Colonic mucosa (tissue), 4 donors: ENCODE data around the gene ALG2. TPM values are rescaled to one million over a fixed set of nuclear protein-coding genes. Genes with fewer than 3 reads are reported as not detected.

Experiments
- DNase-seq: peaks from one replicate; pipeline ENCODE4 v3.0.0-alpha.2; 2020
- H3K27ac ChIP-seq: fragments of 200-600 bp; one replicate; pipeline ENCODE4 v1.8.0; 2021
- H3K27me3 ChIP-seq: fragments of 200-600 bp; one replicate; pipeline ENCODE4 v1.8.0; 2021
- H3K36me3 ChIP-seq: fragments of 200-600 bp; one replicate; pipeline ENCODE4 v1.8.0; 2021
- H3K4me1 ChIP-seq: fragments of 200-600 bp; one replicate; pipeline ENCODE4 v1.8.0; 2021; ENCODE audit warnings: mild to moderate bottlenecking
- H3K4me3 ChIP-seq: fragments of 200-600 bp; one replicate; pipeline ENCODE4 v1.8.0; 2021
- H3K9ac ChIP-seq, 2 donors: one replicate each; pipeline ENCODE4 v1.7.0; 2013; ENCODE audit warnings: control low read depth in 2 of 2, low read depth in 2 of 2, low read length in 2 of 2
- H3K9me3 ChIP-seq: fragments of 200-600 bp; one replicate; pipeline ENCODE4 v1.8.0; 2021
- intact Hi-C: fragments of 100-400 bp; cut with DNase I; formaldehyde crosslinking; loops from one replicate; pipeline ENCODE4 v1.14.1; 2022
- total RNA-seq, 2 donors: library from RNA; stranded (reverse); fragmentation: NEBNext Ultra II Directional in 1 of 2; extraction: Animal tissue kit (Norgen Biotek cat#: 25700) in 1 of 2; gene quantifications; one replicate each; pipeline ENCODE4 v1.2.1, GENCODE V29; 2021
- TF ChIP-seq, protein P1 (sequence below): fragments of 200-600 bp; IDR thresholded peaks from one replicate; pipeline ENCODE4 v1.8.0; 2022; ENCODE audit warnings: antibody characterized with exemption, mild to moderate bottlenecking
- donor health status: healthy.
- donor health status: DM: no; HTN: no; CAD: no.
- donor health status: DM: no; HTN: no; CAD: no.

Gene ALG2
- total RNA-seq, 2 donors from 2014 or later, result 33.7 to 43.3 TPM

DNA sequence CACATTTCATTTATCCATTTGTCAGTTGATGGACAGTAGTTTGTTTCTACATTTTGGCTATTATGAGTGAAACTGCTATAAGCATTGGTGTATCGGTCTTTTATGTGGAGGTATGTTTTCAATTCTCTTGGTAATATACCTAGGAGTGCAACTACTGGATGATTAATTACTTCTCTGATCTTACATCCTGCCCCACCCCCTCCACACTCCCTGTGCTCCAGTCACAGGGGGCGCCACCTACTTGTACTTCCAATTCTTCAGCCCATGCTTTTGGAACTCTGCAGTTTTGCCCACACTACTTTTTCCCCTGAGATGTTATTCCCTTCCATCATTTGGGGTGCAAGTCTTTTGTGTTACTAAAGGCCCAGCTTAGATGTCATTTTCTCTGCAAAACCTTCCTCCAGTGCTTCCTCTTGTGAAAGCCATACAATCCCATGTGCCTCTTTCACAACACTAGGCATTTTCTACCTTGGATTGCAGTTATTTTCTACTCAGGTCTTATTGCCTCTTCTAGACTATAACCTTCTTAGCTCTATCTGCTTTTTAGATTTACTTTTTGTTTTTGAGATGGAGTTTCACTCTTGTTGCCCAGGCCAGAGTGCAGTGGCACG is 42.4 kb upstream of the ALG2 start:
- Histone ChIP-seq H3K9ac (no peak overlapping the region), H3K27ac (no peak overlapping the region), H3K4me1 (no peaks in the 10 kb centered on the region), H3K27me3 (no peaks in the 10 kb centered on the region), H3K9me3 (no peaks in the 10 kb centered on the region), H3K4me3 (no peak overlapping the region), H3K36me3 (no peaks in the 10 kb centered on the region)
- TF ChIP-seq, protein P1, sequence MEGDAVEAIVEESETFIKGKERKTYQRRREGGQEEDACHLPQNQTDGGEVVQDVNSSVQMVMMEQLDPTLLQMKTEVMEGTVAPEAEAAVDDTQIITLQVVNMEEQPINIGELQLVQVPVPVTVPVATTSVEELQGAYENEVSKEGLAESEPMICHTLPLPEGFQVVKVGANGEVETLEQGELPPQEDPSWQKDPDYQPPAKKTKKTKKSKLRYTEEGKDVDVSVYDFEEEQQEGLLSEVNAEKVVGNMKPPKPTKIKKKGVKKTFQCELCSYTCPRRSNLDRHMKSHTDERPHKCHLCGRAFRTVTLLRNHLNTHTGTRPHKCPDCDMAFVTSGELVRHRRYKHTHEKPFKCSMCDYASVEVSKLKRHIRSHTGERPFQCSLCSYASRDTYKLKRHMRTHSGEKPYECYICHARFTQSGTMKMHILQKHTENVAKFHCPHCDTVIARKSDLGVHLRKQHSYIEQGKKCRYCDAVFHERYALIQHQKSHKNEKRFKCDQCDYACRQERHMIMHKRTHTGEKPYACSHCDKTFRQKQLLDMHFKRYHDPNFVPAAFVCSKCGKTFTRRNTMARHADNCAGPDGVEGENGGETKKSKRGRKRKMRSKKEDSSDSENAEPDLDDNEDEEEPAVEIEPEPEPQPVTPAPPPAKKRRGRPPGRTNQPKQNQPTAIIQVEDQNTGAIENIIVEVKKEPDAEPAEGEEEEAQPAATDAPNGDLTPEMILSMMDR, result no peak
- DNase-seq, result no peak
- intact Hi-C loops, result no loop called here

DNA sequence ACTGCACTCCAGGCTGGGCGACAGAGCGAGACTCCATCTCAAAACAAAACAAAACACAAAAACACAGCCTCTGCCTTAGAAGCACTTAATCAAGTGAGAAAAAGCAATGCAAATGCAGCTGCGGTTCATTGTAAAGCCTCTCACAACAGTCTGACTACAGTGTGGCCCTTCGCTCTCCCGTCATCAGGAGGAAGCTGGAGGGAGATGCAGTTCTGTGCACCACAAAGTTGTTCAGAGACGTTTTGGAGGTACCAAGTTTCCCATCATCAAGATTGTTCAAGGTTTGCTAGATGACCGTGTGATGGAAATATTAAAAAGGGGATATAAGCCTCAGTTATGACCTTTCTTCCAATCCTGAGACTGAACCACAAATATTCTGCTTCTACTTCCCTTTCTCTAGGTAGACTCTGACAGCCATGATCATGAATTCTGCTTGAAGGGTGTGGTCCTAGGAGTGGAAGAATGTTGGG is 41.2 kb upstream of the ALG2 start:
- Histone ChIP-seq H3K36me3 (no peaks in the 10 kb centered on the region), H3K4me1 (no peaks in the 10 kb centered on the region), H3K27ac (no peak overlapping the region), H3K4me3 (no peak overlapping the region), H3K9me3 (no peaks in the 10 kb centered on the region), H3K27me3 (no peaks in the 10 kb centered on the region), H3K9ac (no peak overlapping the region)
- no peak for DNase-seq
- intact Hi-C loops, result no loop called here
- TF ChIP-seq, protein P1, result no peak

DNA sequence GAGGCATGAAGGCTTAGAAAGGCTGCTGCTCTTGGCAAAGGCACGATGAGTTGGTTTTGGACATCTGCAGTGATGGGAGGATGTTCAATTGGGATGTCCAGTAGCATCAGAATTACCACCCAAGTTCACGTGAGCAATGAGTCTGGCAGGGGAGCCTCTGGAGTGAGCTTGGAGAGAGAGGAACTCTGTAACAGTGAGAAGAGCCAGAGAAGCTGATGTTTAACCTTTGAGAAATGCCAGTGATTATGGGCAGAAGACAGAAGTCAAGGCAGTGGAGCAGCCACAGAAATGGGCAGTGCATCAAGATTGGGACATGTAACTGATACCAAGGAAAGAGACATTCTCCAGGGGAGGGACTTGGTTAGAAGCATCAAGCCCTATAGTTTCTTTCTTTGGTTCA is 40.2 kb upstream of the ALG2 start:
- no peak for DNase-seq
- no peaks in the 10 kb centered on the region for H3K27me3 ChIP-seq
- TF ChIP-seq, protein P1, result no peak
- no peak overlapping the region for H3K4me3 ChIP-seq
- no peaks in the 10 kb centered on the region for H3K9me3 ChIP-seq
- H3K4me1 ChIP-seq, result no peaks in the 10 kb centered on the region
- no peak overlapping the region for H3K9ac ChIP-seq
- H3K36me3 ChIP-seq, result no peaks in the 10 kb centered on the region
- intact Hi-C loops, result no loop called here
- no peak overlapping the region for H3K27ac ChIP-seq

DNA sequence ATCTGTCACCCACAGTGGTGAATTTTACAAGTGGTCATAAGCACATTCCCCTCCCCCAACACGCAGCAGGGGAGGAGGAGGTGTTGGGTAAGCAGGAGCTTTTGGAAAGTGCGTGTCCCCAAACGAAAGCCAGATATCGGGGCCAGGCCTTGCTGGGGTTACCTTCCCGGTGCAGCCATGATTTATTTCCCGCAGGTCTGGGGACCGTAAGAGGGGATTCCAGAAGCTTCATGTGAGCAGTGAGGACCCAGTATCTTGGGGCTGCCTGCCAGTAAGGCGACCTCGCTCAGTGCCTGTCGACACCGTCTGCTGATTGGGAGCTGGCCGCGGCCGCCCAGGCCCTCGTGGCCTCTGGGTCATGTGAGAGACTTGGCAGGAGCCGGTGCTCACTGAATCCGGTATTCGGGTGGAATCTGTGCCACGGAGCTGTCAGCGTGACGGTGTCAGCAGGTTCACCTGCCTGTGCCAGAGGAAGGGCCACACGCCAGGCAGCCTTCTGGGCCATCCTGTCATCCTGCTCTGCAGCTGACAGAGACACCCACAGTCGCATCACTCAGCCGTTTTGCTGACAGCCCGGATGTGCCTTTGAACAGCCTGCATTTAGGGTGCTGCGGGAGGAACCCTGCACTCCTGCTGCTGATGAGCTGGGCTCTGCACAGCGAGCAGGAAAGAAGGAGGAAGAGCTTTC is 37.6 kb upstream of the ALG2 start:
- Histone ChIP-seq H3K4me1 (no peaks in the 10 kb centered on the region), H3K9ac (peak overlapping the region in 1 of 2 donors; percentile 51), H3K36me3 (no peaks in the 10 kb centered on the region), H3K4me3 (peak overlapping the region; percentile 7), H3K27me3 (no peaks in the 10 kb centered on the region), H3K9me3 (no peaks in the 10 kb centered on the region), H3K27ac (no peak overlapping the region)
- peak; percentile 38 for DNase-seq
- intact Hi-C loops, result no loop called here
- TF ChIP-seq, protein P1, result no peak

DNA sequence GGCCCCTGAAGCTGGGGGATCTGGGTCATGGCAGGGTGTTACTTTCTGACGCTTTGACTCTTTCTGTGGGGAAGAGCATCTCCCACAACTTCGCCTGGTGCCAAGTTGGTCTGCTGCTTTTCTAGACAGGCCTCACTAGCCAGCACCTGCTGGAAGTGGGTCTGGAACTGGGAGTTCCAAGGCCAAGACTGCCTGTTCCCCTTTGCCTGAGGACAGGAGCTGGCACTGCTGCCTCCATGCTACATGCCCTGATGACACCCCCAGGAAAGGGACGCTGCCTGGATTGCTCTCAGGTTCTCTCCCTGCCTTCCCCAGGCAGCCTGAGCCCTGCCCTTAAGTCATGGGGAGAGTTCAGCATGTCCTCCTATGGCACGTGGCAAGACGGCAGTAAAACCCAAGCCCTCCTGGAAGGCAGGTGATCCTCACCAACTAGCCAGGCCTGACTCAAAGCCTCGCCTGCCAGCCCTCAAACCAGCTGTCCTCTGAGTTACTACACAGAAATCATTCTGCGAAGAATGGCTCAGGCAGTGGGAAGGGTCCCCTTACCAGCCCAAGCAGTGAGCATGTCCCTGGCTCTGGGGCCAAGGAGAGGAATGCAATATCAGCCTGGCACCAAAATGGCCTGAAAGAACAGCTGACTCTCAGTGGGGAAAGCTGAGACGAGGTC is 36.1 kb upstream of the ALG2 start:
- Histone ChIP-seq H3K27ac (no peak overlapping the region), H3K27me3 (no peaks in the 10 kb centered on the region), H3K9me3 (no peaks in the 10 kb centered on the region), H3K4me3 (no peak overlapping the region), H3K36me3 (no peaks in the 10 kb centered on the region), H3K9ac (no peak overlapping the region), H3K4me1 (no peaks in the 10 kb centered on the region)
- TF ChIP-seq, protein P1, result no peak
- intact Hi-C loops, result no loop called here
- DNase-seq, result no peak
